ENCODE measurements around the gene GNAS.
A peak's percentile ranks its signal among the peaks of the same experiment; 100 is the strongest.
"Not testable (repeated sequence)": the region's sequence is repeated elsewhere in the genome, so short reads cannot be mapped to it uniquely, and the experiment has no call there.

GNAS gene

GRCh38 chr20:58852543-58853271, at the start of gene GNAS:
GNAS (plus strand) TSS chr20:58852716.
- DNase-seq, result peak; percentile 63

GRCh38 chr20:58803533-58803932, 49.0 kb upstream of the GNAS start:
- DNase-seq, result no peak

- no peak for DNase-seq
Observed at GRCh38 chr20:58807801-58808200, 44.7 kb upstream of the GNAS start.

- no peak for DNase-seq
Observed at GRCh38 chr20:58808271-58809046, 44.1 kb upstream of the GNAS start.

- DNase-seq, result no peak
Observed at GRCh38 chr20:58810116-58810878, 42.2 kb upstream of the GNAS start.

- no peak for DNase-seq
Observed at GRCh38 chr20:58810879-58811250, 41.7 kb upstream of the GNAS start.

- DNase-seq, result no peak
Observed at GRCh38 chr20:58811334-58811733, 41.2 kb upstream of the GNAS start.

- DNase-seq, result no peak
Observed at GRCh38 chr20:58813369-58813768, 39.1 kb upstream of the GNAS start.

- no peak for DNase-seq
Observed at GRCh38 chr20:58815448-58815847, 37.1 kb upstream of the GNAS start.

GRCh38 chr20:58816051-58816450, 36.5 kb upstream of the GNAS start:
- no peak for DNase-seq

- DNase-seq, result no peak
Observed at GRCh38 chr20:58816957-58817651, 35.4 kb upstream of the GNAS start.

- no peak for DNase-seq
Observed at GRCh38 chr20:58817748-58818147, 34.8 kb upstream of the GNAS start.

- peak; percentile 28 for DNase-seq
Observed at GRCh38 chr20:58818586-58819285, 33.8 kb upstream of the GNAS start.

GRCh38 chr20:58819921-58820320, 32.6 kb upstream of the GNAS start:
- no peak for DNase-seq

GRCh38 chr20:58820515-58820914, 32.0 kb upstream of the GNAS start:
- DNase-seq, result not testable (repeated sequence)

GRCh38 chr20:58822149-58822548, 30.4 kb upstream of the GNAS start:
- no peak for DNase-seq

GRCh38 chr20:58822748-58823730, 29.5 kb upstream of the GNAS start:
- no peak for DNase-seq

GRCh38 chr20:58824843-58825242, 27.7 kb upstream of the GNAS start:
- DNase-seq, result no peak

- DNase-seq, result no peak
Observed at GRCh38 chr20:58825450-58825849, 27.1 kb upstream of the GNAS start.

GRCh38 chr20:58826271-58826670, 26.2 kb upstream of the GNAS start:
- DNase-seq, result no peak

- DNase-seq, result no peak
Observed at GRCh38 chr20:58828136-58828535, 24.4 kb upstream of the GNAS start.

Measured in activated naive CD4-positive, alpha-beta T cell treated with anti-CD3 and anti-CD28 coated beads, Interleukin-2, amount 50 U/mL, for 16 hours (primary cell).